22Rv1 (cell line): ENCODE results near the gene FRRS1L.

ENCODE experiments used
- CTCF ChIP-seq: fragments of 450-650 bp; IDR thresholded peaks from 2 replicates; pipeline ENCODE4 v1.5.1; 2017; ENCODE audit warnings: mild to moderate bottlenecking
- ZFX ChIP-seq: fragments of 450-650 bp; IDR thresholded peaks from 2 replicates; pipeline ENCODE4 v1.6.1; 2017; ENCODE audit warnings: antibody characterized with exemption, borderline replicate concordance

- TF ChIP-seq CTCF (no peak), ZFX (no peak)
Observed at GRCh38 chr9:109149089-109149488, 18.0 kb downstream of the FRRS1L start.
